NB4 (cell line): ENCODE measurements around the gene FNIP2.
"Not testable (repeated sequence)": the region's sequence is repeated elsewhere in the genome, so short reads cannot be mapped to it uniquely, and the experiment has no call there.

Source experiments
- DNase-seq: peaks from one replicate; pipeline ENCODE4 v3.0.0; 2010; ENCODE audit warnings: low read depth
- H3K4me3 ChIP-seq: one replicate; pipeline ENCODE4 v1.5.1; 2011; ENCODE audit warnings: mild to moderate bottlenecking, low read depth, low read length, moderate library complexity
- CTCF ChIP-seq: IDR thresholded peaks from one replicate; pipeline ENCODE4 v1.5.1; 2012; ENCODE audit warnings: low read depth, low read length
- MAX ChIP-seq: IDR thresholded peaks from 2 replicates; pipeline ENCODE4 v1.6.1; 2011; ENCODE audit warnings: low read depth, low read length
- MYC ChIP-seq: IDR thresholded peaks from 2 replicates; pipeline ENCODE4 v1.6.1; 2011; ENCODE audit warnings: low read depth, low read length
- POLR2A ChIP-seq: IDR thresholded peaks from 2 replicates; pipeline ENCODE4 v1.6.1; 2011; ENCODE audit warnings: mild to moderate bottlenecking; ENCODE audit not compliant: insufficient read length; ENCODE audit errors: extremely low read depth

The FNIP2 gene

GRCh38 chr4:158741326-158742021 lies 27.4 kb upstream of the FNIP2 start:
- no peak overlapping the region for H3K4me3 ChIP-seq
- DNase-seq = no peak
- no peak for TF ChIP-seq MAX
- TF ChIP-seq MYC = no peak
- no peak for TF ChIP-seq CTCF
- no peak for TF ChIP-seq POLR2A

DNA sequence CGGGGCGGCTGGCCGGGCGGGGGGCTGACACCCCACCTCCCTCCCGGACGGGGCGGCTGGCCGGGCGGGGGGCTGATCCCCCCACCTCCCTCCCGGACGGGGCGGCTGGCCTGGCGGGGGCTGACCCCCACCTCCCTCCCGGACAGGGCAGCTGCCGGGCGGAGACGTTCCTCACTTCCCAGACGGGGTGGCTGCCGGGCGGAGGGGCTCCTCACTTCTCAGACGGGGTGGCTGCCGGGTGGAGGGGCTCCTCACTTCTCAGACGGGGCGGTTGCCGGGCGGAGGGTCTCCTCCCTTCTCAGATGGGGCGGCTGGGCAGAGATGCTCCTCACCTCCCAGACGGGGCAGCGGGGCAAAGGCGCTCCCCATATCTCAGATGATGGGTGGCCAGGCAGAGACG lies 22.3 kb upstream of the FNIP2 start:
- not testable (repeated sequence) for H3K4me3 ChIP-seq, DNase-seq

DNA sequence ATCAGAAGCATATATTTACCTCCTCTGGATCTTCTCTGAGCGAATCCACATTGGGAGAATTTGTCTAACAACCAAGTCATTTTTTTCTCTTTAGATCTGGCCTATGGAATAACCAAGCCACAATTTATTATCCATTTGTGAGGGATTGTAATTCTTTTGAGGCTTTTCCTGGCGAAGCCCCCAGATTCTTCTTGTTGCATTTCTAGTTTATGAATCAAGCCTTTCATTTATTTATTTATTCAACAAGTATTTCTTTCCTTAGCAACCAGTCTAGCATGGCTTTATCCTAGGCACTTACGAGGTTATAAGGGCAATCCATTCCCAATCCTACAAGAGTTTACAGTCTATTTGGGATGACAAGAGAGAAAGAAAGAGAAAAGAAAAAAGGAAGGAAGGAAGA lies 18.4 kb upstream of the FNIP2 start:
- DNase-seq = no peak
- TF ChIP-seq CTCF = no peak
- TF ChIP-seq POLR2A = no peak
- no peak for TF ChIP-seq MYC
- TF ChIP-seq MAX = no peak
- no peak overlapping the region for H3K4me3 ChIP-seq

DNA sequence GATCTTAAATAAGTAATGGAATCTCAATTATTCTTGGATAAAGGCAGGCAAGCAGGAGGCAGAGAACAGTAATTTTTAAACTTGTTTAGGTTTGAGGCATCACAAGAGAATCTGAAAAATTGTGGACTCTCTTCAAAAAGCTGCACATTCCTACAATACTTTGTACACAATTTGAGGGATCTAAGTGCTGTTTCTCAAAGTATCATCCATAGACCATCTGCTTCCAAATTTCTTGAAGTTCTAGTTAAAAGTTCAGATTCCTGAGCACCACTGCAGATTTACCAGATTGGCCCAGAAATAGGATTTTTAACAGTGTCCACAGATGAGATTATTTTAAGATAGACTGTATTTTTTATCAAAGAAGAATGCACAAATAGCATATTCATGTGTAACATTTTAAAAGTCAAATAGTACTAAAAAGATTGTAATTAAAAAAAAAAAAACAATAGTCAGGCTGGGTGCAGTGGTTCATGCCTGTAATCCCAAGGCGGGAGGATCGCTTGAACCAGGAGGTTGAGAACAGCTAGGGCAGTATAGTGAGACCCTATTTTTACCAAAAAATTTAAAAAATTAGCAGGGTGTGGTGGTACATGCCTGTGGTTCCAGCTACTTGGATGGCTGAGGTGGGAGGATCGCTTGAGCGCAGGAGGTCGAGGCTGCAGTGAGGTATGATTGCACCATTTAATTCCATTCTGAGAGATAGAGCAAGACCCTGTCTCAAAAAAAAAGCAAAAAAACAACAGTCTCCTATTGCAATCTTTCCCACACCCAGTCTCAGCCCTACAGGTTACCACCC lies 14.2 kb upstream of the FNIP2 start:
- TF ChIP-seq POLR2A (no peak), MYC (no peak), CTCF (no peak), MAX (no peak)
- H3K4me3 ChIP-seq = no peak overlapping the region
- no peak for DNase-seq

DNA sequence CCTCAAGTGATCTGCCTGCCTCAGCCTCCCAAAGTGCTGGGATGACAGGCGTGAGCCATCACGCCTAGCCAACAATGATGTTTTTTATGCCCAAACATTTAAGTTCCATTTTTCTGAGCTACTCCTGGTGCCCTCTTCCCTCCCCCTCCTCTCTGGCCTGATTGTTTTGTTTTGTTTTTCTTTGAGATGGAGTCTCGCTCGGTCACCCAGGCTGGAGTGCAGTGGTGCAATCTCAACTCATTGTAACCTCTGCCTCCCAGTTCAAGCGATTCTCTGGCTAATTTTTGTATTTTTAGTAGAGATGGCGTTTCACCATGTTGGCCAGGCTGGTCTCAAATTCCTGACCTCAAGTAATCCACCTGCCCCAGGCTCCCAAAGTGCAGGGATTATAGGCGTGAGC lies 13.0 kb upstream of the FNIP2 start:
- not testable (repeated sequence) for DNase-seq

DNA sequence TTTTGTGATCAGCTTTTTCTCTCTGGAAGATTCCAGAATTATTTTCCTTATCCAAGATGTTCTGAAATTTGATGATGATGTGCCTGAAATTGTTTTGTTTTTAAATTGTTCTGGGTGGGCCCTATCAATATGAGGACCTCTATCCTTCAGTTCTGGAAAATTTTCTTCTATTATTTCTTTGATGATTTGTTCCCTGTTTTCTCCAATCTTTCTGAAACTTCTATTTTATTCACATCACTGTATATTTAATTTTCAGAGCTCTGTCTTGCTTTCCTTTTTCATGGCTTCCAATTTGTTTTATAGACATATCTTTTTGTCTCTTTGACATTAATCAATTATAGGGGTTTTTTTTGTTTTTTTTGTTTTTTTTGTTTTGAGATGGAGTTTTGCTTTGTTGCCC lies 12.2 kb upstream of the FNIP2 start:
- TF ChIP-seq MAX (no peak), POLR2A (no peak), MYC (no peak), CTCF (no peak)
- DNase-seq = no peak
- no peak overlapping the region for H3K4me3 ChIP-seq

More for the DNA sequence above, 13.0 kb upstream of the FNIP2 start:
- not testable (repeated sequence) for H3K4me3 ChIP-seq

DNA sequence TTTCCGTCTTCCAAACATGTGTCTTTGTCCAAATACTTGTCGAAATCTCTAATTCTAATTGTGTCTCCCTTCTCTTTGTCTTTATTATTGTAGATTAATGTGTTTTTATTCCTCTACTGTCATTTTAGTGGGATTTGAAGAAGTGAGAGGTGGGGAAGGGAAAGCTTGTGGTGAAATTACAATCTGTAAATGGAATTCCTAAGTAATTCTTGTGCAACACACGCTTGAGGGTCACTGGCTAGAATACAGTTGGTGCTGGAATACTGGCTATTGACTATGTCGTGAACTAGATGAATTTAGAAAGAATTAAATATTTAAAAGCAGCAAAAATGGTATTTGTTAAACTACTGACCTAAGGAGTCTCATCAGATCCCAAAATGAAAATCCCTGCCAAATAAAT lies 10.7 kb upstream of the FNIP2 start:
- no peak overlapping the region for H3K4me3 ChIP-seq
- no peak for DNase-seq
- TF ChIP-seq CTCF = no peak
- TF ChIP-seq MAX = no peak
- TF ChIP-seq POLR2A = no peak
- TF ChIP-seq MYC = no peak
